ENCODE results near the gene TPRX1.
"Not testable (repeated sequence)": the region's sequence is repeated elsewhere in the genome, so short reads cannot be mapped to it uniquely, and the experiment has no call there.

The TPRX1 gene

DNA sequence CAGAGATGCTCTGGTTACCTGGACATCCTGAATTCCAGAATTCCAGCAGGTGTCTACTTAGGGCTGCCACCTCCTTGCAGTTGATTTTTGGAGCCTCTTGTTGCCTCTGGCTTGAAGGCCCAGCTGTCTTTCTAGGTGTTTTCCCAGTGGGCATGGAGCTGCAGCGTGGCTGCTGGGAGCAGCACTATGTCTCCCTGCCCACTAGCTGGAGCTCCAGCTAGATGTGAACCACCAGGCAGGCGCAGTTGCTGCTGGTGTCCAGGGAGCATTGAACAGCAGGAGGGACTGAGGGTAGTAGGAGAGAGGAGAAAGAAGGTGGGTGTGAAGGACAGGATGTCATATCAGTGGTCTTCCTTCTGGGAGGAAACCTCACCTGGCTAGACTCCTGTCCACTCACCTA, 35.7 kb downstream of the TPRX1 start:
- DNase-seq (ENCODE audit: low read depth in 2 of 3, low spot score in 1 of 3) = no peak

DNA sequence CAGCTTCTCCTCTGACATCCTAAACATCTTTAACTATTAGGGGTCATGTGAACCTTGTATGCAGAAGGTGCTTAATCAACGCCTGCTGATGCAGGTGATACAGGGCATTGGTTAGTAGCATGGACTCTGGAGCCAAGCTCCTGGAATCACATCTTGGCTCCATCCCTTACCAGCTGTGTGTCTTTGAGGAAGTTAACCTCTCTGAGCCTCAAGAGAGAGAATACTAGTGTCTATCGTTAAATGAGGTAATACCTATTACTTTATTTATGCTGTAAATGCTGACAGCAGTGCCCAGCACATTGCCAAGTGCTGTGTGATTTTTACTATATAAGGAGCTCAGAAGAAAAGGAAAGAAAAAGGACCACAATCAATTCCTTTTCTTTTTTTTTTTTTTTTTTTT, 37.0 kb downstream of the TPRX1 start:
- no peak for DNase-seq (ENCODE audit: low read depth in 2 of 3, low spot score in 1 of 3)

DNA sequence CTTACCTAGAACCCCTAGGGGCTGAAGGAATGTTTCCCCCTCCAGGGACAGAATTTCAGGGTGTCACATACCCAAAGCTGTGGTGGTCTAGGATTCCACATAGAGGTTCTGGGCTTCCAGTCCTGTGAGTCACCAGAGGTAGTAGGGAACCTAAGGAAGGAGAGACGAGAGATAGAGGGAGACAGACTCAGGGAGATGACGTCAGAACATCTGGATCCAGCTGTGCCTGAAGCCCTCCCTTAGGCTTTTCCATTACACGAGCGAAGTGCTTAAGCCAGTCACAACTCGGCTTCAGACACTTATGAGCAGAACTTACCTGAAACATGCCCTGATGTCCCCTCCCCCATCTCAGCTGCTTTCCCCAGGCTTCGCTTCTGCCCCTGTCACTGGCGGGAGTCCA, 37.7 kb downstream of the TPRX1 start:
- no peak for DNase-seq (ENCODE audit: low read depth in 2 of 3, low spot score in 1 of 3)

DNA sequence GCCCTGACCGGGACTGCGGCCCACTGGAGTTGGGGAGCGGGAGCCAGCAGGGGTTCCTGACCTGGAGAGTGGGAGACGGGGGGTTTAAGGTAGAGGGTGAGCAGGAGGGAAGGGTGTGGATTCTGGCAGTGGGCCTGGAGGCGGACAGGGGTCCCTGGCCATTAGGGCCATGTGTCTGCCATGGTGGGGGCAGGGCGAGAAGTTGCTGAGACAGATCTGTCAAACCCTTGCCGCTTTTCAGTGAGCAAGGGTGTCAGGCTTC, 38.1 kb downstream of the TPRX1 start:
- no peak for DNase-seq (ENCODE audit: low read depth in 2 of 3, low spot score in 1 of 3)

- no peak for DNase-seq (ENCODE audit: low read depth in 2 of 3, low spot score in 1 of 3)
Observed at GRCh38 chr19:47765523-47766358, 38.6 kb downstream of the TPRX1 start.

GRCh38 chr19:47764705-47765104, 39.6 kb downstream of the TPRX1 start:
- not testable (repeated sequence) for DNase-seq (ENCODE audit: low read depth in 2 of 3, low spot score in 1 of 3)

DNA sequence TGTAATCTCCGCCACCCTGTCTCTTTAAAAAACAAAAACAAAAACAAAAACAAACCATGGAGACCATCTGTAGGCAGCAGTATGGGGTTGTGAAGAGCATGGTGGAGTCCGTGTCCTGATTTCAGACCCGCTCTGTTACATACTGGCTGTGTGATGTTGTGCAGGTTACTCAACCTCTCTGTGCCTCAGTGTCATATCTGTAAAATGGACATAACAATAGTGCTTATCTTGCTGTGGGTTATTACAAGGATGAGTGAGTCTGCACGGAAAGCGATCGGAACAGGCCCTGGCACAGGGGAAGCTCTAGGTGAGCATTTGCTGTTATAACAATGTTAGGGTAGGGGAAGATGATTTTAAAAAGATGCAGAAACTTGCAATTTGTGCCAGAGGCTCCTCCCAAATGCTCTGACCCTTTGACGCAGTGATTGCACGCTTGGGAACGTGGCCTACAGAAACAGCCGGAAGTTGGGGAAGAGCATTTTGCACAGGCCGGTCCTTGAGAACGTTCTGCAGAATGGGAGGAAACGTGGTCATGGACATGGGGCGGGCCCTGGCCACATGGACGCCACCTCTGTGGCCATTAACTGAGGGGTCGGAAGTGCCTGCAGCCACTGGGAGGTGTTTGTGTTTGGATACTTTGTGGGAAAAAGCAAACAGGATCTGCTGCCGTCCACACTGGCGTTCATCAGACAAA, 41.6 kb downstream of the TPRX1 start:
- DNase-seq (ENCODE audit: low read depth in 2 of 3, low spot score in 1 of 3) = no peak

DNA sequence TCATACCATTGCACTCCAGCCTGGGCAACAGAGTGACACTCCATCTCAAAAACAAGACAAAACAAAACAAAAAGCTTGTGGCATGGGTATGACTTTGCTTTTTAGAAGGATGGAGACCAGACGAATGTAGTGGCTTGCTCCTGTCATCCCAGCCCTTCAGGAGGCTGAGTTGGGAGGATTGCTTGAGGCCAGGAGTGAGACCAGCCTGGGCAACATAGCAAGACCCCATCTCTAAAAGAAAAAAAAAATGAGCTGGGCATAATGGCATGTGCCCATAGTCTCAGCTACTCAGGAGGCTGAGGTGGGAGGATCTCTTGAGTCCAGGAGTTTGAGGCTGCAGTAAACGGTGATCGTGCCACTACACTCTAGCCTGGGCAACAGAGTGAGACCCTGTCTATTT, 42.2 kb downstream of the TPRX1 start:
- no peak for DNase-seq (ENCODE audit: low read depth in 2 of 3, low spot score in 1 of 3)

GRCh38 chr19:47761566-47761965, 42.8 kb downstream of the TPRX1 start:
- no peak for DNase-seq (ENCODE audit: low read depth in 2 of 3, low spot score in 1 of 3)

- DNase-seq (ENCODE audit: low read depth in 2 of 3, low spot score in 1 of 3) = no peak
Observed at GRCh38 chr19:47760632-47760999, 43.7 kb downstream of the TPRX1 start.

DNA sequence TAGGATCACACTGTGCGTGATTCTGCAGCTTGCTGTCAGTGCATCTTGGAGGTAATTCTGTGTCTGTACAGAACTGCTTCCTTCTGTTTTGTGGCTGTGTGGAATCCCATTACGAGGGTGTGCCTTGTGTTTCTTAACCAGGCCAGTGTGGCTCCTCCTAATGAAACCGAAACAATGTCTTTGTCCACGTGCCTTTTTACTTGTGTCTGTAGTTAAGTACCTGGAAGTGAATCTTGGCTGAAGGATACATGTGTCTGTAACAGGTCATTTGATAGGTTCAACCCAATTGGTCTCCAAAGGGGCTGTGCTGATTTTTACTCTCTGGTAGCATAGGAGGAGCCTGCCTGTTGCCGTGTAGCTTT, 45.9 kb downstream of the TPRX1 start:
- no peak for DNase-seq (ENCODE audit: low read depth in 2 of 3, low spot score in 1 of 3)

DNA sequence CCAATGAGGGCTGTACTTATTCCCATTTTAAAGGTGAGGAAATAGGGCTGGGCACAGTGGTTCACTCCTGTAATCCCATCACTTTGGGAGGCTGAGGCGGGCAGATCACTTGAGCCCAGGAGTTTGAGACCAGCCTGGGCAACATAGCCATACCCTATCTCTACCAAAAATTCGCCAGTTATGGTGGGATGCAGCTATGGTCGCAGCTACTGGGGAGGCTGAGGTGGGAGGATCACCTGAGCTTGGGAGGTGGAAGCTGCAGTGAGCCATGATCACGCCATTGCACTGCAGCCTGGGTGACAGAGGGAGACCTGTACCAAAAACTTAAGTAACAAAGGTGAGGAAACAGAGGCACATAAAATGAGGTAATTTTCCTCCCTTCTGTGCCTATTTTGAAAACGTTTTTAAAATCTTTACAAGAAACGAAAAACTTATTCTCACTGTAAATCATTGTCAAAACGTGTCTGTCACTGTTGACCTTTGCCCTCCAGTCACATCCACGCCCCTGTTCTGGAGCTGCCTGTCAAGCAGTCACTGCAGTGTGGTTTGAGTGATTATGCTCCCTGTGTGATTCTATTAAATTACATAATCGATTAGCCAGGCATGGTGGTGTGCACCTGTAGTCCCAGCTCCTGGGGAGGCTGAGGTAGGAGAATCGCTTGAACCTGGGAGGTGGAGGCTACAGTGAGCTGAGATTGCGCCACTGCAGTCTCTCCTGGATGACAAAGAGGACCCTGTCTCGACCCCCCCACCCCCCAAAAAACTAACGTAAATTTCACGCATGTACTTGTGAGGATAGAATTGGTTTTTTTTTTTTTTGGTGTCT, 46.5 kb downstream of the TPRX1 start:
- no peak for DNase-seq (ENCODE audit: low read depth in 2 of 3, low spot score in 1 of 3)

GRCh38 chr19:47756953-47757608, 47.3 kb downstream of the TPRX1 start:
- DNase-seq (ENCODE audit: low read depth in 2 of 3, low spot score in 1 of 3) = no peak

DNA sequence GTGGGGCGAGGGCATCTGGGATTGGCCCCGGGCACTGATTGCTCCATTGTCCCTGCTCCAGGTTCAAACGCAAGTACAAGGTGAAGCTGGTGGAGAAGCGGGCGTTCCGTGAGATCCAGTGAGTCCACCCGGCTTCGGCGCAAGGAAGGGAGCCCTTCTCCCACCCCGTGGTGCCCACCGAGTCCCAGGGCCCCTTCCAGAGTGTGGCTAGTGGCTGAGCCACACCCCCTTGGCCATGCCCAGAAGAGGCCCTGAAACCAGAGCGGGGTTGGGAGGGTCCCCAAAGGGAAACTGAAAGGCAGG, 47.8 kb downstream of the TPRX1 start:
- no peak for DNase-seq (ENCODE audit: low read depth in 2 of 3, low spot score in 1 of 3)

- DNase-seq (ENCODE audit: low read depth in 2 of 3, low spot score in 1 of 3) = no peak
Observed at GRCh38 chr19:47755762-47756626, 48.4 kb downstream of the TPRX1 start.

DNA sequence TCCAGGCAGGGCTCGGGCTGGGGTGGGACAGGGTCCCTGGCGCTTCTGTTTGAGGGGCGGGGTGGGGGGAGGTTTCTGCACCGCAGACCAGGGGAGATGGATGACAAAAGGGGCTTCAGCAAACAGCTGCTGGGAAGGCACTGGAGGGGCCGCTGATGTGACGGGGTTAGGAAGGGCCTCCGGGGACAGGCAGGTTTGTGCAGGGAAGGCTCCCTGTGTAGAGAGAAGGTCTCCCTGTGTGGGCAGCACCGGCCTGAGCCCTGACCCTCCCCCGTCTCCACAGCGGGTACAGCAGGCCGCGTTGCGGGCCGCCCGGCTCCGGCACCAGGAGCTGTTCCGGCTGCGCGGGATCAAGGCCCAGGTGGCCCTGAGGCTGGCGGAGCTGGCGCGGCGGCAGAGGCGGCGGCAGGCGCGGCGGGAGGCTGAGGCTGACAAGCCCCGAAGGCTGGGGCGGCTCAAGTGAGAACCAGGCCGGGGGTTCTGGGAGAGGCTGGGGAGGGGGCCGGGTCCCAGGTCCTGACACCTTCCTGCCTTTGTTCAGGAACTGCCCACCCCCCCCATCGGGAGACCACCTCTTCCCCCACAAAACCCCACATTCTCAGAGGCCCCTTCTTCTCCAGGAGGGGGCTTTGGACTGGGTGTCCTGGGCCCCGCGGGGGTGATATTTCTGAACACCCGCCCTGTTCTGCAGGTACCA, 49.1 kb downstream of the TPRX1 start:
- no peak for DNase-seq (ENCODE audit: low read depth in 2 of 3, low spot score in 1 of 3)

- no peak for DNase-seq (ENCODE audit: low read depth in 2 of 3, low spot score in 1 of 3)
Observed at GRCh38 chr19:47754206-47755064, 49.9 kb downstream of the TPRX1 start.

GRCh38 chr19:47752440-47753211, 51.7 kb downstream of the TPRX1 start:
- no peak for DNase-seq (ENCODE audit: low read depth in 2 of 3, low spot score in 1 of 3)
